ENCODE data around the gene RUSF1. TPM values are rescaled to one million over a fixed set of nuclear protein-coding genes. Genes with fewer than 3 reads are reported as not detected.
A peak's percentile ranks its signal among the peaks of the same experiment; 100 is the strongest.

RUSF1 gene
- total RNA-seq, 2 donors from 2014 or later: 45.4 to 50.8 TPM

DNA sequence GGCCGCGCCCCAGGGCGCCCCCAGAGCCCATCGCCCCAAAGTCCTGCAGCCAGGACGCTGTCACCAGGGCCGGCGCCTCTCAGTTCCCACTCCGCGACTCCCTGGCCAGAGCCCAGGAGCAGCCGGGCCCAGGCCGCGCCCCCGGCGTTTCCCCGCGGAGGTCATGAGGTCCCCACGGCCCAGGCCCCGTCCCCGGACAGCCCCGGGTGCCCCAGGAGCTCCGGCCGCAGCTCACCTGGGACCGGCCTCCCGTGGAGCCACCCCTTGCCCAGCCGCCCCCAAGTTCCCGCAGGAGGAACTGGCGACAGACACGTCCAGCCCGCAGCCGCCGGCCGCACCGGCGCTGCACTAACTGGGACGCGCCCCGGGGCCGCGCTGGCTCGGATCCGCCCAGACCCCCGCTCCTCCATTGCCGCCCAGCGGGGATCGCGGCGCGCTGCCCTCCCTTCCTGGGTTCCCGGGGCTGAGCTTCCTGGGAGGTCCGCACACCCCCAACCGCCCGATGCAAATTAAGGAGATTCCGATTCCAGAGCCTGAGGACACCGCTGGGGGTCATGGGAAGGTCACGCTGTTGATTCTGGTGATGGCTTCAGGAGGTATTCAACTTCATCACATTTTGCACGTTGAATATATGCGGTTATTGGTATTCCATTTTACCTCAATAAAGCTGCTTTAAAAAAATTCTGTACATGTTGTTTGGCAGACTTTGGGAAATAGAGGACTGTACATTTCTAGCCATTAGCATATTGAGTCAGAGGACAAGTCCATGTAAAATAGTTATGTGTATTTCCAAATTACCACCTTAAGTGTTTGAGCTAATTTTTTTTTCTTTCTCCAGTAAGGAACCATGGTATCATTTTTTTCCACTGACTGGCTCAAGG lies 29.4 kb upstream of the RUSF1 start:
- peak; percentile 63 for DNase-seq
- Mint-ChIP-seq H3K27ac (no peak overlapping the region), H3K4me3 (peak overlapping the region; percentile 49), H3K4me1 (no peaks in the 10 kb centered on the region), H3K36me3 (ENCODE audit: low read depth) (no peaks in the 10 kb centered on the region), H3K9me3 (peaks cover 45% of the 10 kb centered on the region), H3K27me3 (ENCODE audit: insufficient read depth) (peaks cover 41% of the 10 kb centered on the region)
- no peaks in the 10 kb centered on the region for H3K4me1 ChIP-seq (ENCODE audit: control insufficient read depth, insufficient read depth, low read length)
- peaks cover 18% of the 10 kb centered on the region for H3K9me3 ChIP-seq (ENCODE audit: control insufficient read depth, low read length)
- H3K27me3 ChIP-seq (ENCODE audit: control insufficient read depth, insufficient read depth, low read length, poor library complexity, severe bottlenecking): no peaks in the 10 kb centered on the region
- TF ChIP-seq, protein P1, sequence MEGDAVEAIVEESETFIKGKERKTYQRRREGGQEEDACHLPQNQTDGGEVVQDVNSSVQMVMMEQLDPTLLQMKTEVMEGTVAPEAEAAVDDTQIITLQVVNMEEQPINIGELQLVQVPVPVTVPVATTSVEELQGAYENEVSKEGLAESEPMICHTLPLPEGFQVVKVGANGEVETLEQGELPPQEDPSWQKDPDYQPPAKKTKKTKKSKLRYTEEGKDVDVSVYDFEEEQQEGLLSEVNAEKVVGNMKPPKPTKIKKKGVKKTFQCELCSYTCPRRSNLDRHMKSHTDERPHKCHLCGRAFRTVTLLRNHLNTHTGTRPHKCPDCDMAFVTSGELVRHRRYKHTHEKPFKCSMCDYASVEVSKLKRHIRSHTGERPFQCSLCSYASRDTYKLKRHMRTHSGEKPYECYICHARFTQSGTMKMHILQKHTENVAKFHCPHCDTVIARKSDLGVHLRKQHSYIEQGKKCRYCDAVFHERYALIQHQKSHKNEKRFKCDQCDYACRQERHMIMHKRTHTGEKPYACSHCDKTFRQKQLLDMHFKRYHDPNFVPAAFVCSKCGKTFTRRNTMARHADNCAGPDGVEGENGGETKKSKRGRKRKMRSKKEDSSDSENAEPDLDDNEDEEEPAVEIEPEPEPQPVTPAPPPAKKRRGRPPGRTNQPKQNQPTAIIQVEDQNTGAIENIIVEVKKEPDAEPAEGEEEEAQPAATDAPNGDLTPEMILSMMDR (conservative IDR thresholded peaks at IDR 0.05): no peak
- 7 to 21% methylated on average over 17 to 57 of the region's 57 CpGs for WGBS, 2 experiments (ENCODE audit: insufficient coverage in 1 of 2, insufficient read length in 1 of 2)
- peak overlapping the region; percentile 45 for H3K4me3 ChIP-seq (ENCODE audit: low read length)
- H3K9ac ChIP-seq (ENCODE audit: extremely low read depth, low read length, poor library complexity, severe bottlenecking): no peak overlapping the region
- no peak overlapping the region for H3K27ac ChIP-seq (ENCODE audit: low read depth, low read length)
- no peaks in the 10 kb centered on the region for H3K36me3 ChIP-seq (ENCODE audit: control insufficient read depth, insufficient read depth, low read length)

DNA sequence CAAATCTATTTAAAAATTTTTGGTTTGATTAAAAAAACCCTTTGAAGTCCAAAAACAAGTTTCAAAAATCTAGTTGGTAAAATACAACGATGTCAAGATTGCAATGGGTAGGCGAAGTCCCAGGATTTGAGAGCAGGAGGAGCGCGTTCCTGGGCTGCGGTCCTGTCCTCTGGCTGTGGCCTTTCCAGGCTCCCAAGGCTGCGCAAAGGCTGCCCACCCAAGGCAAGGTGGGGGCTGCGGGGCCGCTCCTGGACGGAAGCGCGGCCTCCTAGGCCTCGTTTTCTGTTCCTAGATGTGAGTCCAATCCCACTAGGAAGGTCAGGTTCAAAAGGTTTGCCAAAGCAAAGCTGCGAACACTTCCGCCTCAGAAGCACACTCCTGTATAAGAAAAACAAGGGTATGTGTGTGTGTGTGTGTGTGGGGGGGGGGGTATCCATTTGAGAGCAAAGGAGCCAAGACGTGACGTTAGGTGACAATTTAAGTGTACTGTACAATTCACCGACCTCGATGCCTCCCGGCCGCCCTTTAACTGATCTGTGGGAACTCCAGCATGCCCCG lies 28.7 kb upstream of the RUSF1 start:
- H3K4me1 ChIP-seq (ENCODE audit: control insufficient read depth, insufficient read depth, low read length): no peaks in the 10 kb centered on the region
- Mint-ChIP-seq H3K4me1 (no peaks in the 10 kb centered on the region), H3K27me3 (ENCODE audit: insufficient read depth) (peaks cover 41% of the 10 kb centered on the region), H3K9me3 (peaks cover 38% of the 10 kb centered on the region), H3K27ac (no peak overlapping the region), H3K4me3 (peak overlapping the region; percentile 49), H3K36me3 (ENCODE audit: low read depth) (no peaks in the 10 kb centered on the region)
- TF ChIP-seq, protein P1 (conservative IDR thresholded peaks at IDR 0.05): no peak
- H3K27ac ChIP-seq (ENCODE audit: low read depth, low read length): no peak overlapping the region
- no peak overlapping the region for H3K9ac ChIP-seq (ENCODE audit: extremely low read depth, low read length, poor library complexity, severe bottlenecking)
- H3K9me3 ChIP-seq (ENCODE audit: control insufficient read depth, low read length): peaks cover 11% of the 10 kb centered on the region
- H3K27me3 ChIP-seq (ENCODE audit: control insufficient read depth, insufficient read depth, low read length, poor library complexity, severe bottlenecking): peaks cover under 1% of the 10 kb centered on the region
- no peak overlapping the region for H3K4me3 ChIP-seq (ENCODE audit: low read length)
- H3K36me3 ChIP-seq (ENCODE audit: control insufficient read depth, insufficient read depth, low read length): no peaks in the 10 kb centered on the region
- no peak for DNase-seq
- 87 to 98% methylated on average over 8 to 21 of the region's 21 CpGs for WGBS, 2 experiments (ENCODE audit: insufficient coverage in 1 of 2, insufficient read length in 1 of 2)

DNA sequence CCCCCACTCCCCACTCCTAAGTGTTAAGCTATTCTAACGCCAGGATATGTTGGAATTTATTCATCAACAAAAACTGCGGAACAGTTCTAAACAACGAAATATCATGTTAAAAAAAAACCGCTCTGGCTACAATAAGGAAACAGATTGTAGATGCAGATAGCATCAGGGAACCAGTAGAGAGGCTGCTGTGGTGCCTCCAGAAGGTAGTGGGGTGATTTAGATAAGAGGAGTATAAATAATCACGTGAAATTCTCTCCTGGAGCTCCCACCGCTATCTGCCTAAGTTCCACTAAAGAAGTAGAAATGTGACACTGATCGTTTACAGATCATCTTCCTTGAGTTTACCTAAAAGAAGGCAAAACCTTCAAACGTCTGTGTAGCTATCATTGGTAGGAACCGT lies 27.5 kb upstream of the RUSF1 start:
- H3K9ac ChIP-seq (ENCODE audit: extremely low read depth, low read length, poor library complexity, severe bottlenecking): no peak overlapping the region
- Mint-ChIP-seq H3K36me3 (ENCODE audit: low read depth) (no peaks in the 10 kb centered on the region), H3K9me3 (peaks cover 30% of the 10 kb centered on the region), H3K27me3 (ENCODE audit: insufficient read depth) (peaks cover 41% of the 10 kb centered on the region), H3K27ac (no peak overlapping the region), H3K4me3 (no peak overlapping the region), H3K4me1 (no peaks in the 10 kb centered on the region)
- no peaks in the 10 kb centered on the region for H3K36me3 ChIP-seq (ENCODE audit: control insufficient read depth, insufficient read depth, low read length)
- DNase-seq: no peak
- H3K27me3 ChIP-seq (ENCODE audit: control insufficient read depth, insufficient read depth, low read length, poor library complexity, severe bottlenecking): peaks cover 10% of the 10 kb centered on the region
- peaks cover 8% of the 10 kb centered on the region for H3K9me3 ChIP-seq (ENCODE audit: control insufficient read depth, low read length)
- H3K27ac ChIP-seq (ENCODE audit: low read depth, low read length): no peak overlapping the region
- 79 to 80% methylated on average over 7 to 9 of the region's 9 CpGs for WGBS, 2 experiments (ENCODE audit: insufficient coverage in 1 of 2, insufficient read length in 1 of 2)
- H3K4me3 ChIP-seq (ENCODE audit: low read length): no peak overlapping the region
- TF ChIP-seq, protein P1 (conservative IDR thresholded peaks at IDR 0.05): no peak
- no peaks in the 10 kb centered on the region for H3K4me1 ChIP-seq (ENCODE audit: control insufficient read depth, insufficient read depth, low read length)

All from endodermal cell (in vitro differentiated cells).